Measurements from ENCODE around the gene DPP9. TPM values are rescaled to one million over a fixed set of nuclear protein-coding genes. Genes with fewer than 3 reads are reported as not detected.
A peak's percentile ranks its signal among the peaks of the same experiment; 100 is the strongest.

Gene DPP9
- total RNA-seq, 4 donors from 2014 or later = 32.0 to 50.7 (median 42.9) TPM

DNA sequence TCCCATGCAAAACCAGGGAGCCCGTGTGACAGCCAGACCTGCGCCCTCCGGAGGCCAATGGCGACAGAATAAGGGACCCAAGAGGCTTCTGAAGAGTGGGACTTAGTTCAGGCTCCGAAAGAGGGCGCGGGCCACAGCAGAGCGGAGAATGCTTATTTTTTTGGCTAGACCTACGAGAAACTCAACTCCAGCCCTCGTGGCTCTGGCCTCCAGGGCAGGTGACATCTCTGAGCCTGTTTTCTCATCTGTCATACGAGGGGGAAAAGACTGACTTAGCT lies 23.0 kb downstream of the DPP9 start:
- intact Hi-C loops (cut with DNase I) = no loop called here
- DNase-seq = no peak
- Histone ChIP-seq H3K4me1 (no peaks in the 10 kb centered on the region), H3K4me3 (replicated peaks in 1 of 3) (no peak overlapping the region), H3K9me3 (no peaks in the 10 kb centered on the region), H3K27ac (no peak overlapping the region), H3K27me3 (no peaks in the 10 kb centered on the region), H3K36me3 (peaks cover 65 to 76% of the 10 kb centered on the region in 2 donors)
- WGBS, 2 donors = 87 to 89% methylated on average over 11 of the region's 11 CpGs
- no peak for TF ChIP-seq POLR2A (IDR thresholded peaks at IDR 0.05)
- TF ChIP-seq, protein P1, sequence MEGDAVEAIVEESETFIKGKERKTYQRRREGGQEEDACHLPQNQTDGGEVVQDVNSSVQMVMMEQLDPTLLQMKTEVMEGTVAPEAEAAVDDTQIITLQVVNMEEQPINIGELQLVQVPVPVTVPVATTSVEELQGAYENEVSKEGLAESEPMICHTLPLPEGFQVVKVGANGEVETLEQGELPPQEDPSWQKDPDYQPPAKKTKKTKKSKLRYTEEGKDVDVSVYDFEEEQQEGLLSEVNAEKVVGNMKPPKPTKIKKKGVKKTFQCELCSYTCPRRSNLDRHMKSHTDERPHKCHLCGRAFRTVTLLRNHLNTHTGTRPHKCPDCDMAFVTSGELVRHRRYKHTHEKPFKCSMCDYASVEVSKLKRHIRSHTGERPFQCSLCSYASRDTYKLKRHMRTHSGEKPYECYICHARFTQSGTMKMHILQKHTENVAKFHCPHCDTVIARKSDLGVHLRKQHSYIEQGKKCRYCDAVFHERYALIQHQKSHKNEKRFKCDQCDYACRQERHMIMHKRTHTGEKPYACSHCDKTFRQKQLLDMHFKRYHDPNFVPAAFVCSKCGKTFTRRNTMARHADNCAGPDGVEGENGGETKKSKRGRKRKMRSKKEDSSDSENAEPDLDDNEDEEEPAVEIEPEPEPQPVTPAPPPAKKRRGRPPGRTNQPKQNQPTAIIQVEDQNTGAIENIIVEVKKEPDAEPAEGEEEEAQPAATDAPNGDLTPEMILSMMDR (IDR thresholded peaks at IDR 0.05) = no peak

DNA sequence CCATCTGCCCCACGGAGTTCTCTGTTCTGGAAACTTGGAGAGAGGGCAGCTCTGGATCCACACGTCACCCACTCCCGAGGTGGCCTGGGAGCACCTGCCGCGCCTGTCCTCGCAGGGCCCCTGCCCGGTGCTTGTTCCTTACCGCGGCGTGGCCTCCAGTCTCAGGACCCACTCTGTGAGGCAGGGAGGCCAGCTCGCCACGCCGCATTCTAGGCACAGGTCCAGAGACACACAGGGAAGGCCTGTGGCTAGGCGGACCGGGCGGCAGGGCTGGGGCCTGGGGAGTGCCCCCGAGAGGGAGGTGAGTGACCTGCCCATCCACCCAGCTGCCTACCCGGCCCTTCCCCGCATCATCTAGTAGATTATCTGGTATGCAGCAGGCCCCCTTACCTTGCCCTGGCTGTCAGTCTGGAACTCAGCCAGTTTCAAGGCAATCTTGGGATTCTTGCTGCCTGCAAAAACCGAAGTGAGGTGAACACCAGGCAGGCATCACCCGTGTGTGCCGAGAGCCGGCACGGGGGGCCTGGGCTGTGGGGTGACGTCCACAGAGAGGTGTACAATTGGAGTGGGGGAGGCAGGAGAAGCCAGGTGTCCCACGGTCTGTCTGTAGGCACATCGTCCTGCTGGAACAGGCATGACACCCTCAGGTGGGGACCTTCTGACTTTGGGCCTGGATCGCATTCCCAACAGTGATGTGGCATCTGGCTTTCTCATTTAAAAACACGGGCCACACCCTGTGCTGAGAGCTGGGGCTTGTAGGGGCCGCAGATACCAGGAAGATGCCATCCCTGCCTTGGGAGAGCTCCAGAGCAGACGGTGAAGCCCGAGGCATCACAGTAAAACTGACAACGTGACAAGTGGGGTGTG lies 23.6 kb downstream of the DPP9 start:
- no peak overlapping the region for H3K4me3 ChIP-seq (replicated peaks in 1 of 3)
- WGBS, 2 donors = 90 to 92% methylated on average over 13 to 25 of the region's 33 CpGs
- no peak for DNase-seq
- no peaks in the 10 kb centered on the region for H3K9me3 ChIP-seq
- TF ChIP-seq, protein P1 (IDR thresholded peaks at IDR 0.05) = no peak
- TF ChIP-seq POLR2A (IDR thresholded peaks at IDR 0.05) = no peak
- peaks cover 65 to 81% of the 10 kb centered on the region in 2 donors for H3K36me3 ChIP-seq
- no peaks in the 10 kb centered on the region for H3K4me1 ChIP-seq
- intact Hi-C loops (cut with DNase I) = no loop called here
- H3K27me3 ChIP-seq = no peaks in the 10 kb centered on the region
- no peak overlapping the region for H3K27ac ChIP-seq

- Histone ChIP-seq H3K36me3 (peaks cover 73 to 88% of the 10 kb centered on the region in 2 donors), H3K4me3 (replicated peaks in 1 of 3) (no peak overlapping the region), H3K4me1 (no peaks in the 10 kb centered on the region), H3K27me3 (no peaks in the 10 kb centered on the region), H3K9me3 (no peaks in the 10 kb centered on the region), H3K27ac (no peak overlapping the region)
- 90 to 100% methylated on average over 5 to 11 of the region's 14 CpGs for WGBS, 2 donors
- no peak for DNase-seq
- intact Hi-C loops (cut with DNase I) = no loop called here
- TF ChIP-seq, protein P1 (IDR thresholded peaks at IDR 0.05) = no peak
- no peak for TF ChIP-seq POLR2A (IDR thresholded peaks at IDR 0.05)
Observed at GRCh38 chr19:4697304-4697703, 26.3 kb downstream of the DPP9 start.

- Histone ChIP-seq H3K4me3 (replicated peaks in 1 of 3) (no peak overlapping the region), H3K4me1 (no peaks in the 10 kb centered on the region), H3K27ac (peak overlapping the region in 2 of 3 donors; percentile 42 to 48), H3K36me3 (peaks cover 66 to 73% of the 10 kb centered on the region in 2 donors), H3K9me3 (no peaks in the 10 kb centered on the region), H3K27me3 (no peaks in the 10 kb centered on the region)
- 68 to 70% methylated on average over 11 to 17 of the region's 19 CpGs for WGBS, 2 donors
- peak in 1 of 2 donors; percentile 9 for DNase-seq
- intact Hi-C loops (cut with DNase I) = no loop called here
- no peak for TF ChIP-seq POLR2A (IDR thresholded peaks at IDR 0.05)
- TF ChIP-seq, protein P1 (IDR thresholded peaks at IDR 0.05) = no peak
Observed at GRCh38 chr19:4695224-4695731, 28.4 kb downstream of the DPP9 start.

Data from thyroid gland (tissue), 4 donors.